K562 (cell line): ENCODE data around the gene SETD1B. TPM values are rescaled to one million over a fixed set of nuclear protein-coding genes. Genes with fewer than 3 reads are reported as not detected.
A peak's percentile ranks its signal among the peaks of the same experiment; 100 is the strongest.

Experiments used
- ATAC-seq: fragments of 200-7000 bp; cut with Tn5 transposase; 3 replicates; pipeline ENCODE4 v1.9.1; 2020; ENCODE audit warnings: moderate library complexity
- BruUV-seq: library from RNA; stranded (reverse); fragments of 400-500 nt; replicated peaks from 2 replicates; lab custom pipeline; 2021; lab: Mats Ljungman, UMichigan
- CTCF ChIA-PET: fragments of 300-600 bp; formaldehyde crosslinking; extraction: SDS; loops from one replicate; lab custom pipeline; 2021; ENCODE audit warnings: low intra/inter-chr PET ratio; lab: Yijun Ruan, JAX
- POLR2A ChIA-PET: fragments of 300-600, 350-650 bp; sonication (Branson Sonifier 250); formaldehyde crosslinking; extraction: SDS; loops from one replicate; lab custom pipeline; 2021; ENCODE audit warnings: antibody characterized with exemption, inconsistent platforms; lab: Yijun Ruan, JAX
- DNase-seq, 4 experiments: peaks; one replicate each; pipeline versions ENCODE4 v3.0.0 to v3.0.0-alpha.2; 2011 to 2018; ENCODE audit warnings: low spot score in 3 of 4, mixed read lengths in 3 of 4; ENCODE audit errors: extremely low read depth in 1 of 4
- FAIRE-seq: peaks from 2 replicates; lab custom pipeline; 2011; peaks lifted over from hg19 to GRCh38; lab: Jason Lieb, UNC
- H2AFZ ChIP-seq: 2 replicates; pipeline ENCODE4 v1.6.0; 2011; ENCODE audit warnings: low read depth, low read length, control low read depth, inconsistent platforms
- H3K27ac ChIP-seq: fragments of 200-600 bp; 3 replicates; pipeline ENCODE4 v1.8.0; 2011; ENCODE audit warnings: low read depth, mild to moderate bottlenecking, control low read depth, inconsistent platforms, low read length, moderate library complexity, mixed read lengths; ENCODE audit errors: extremely low read depth
- H3K27me3 ChIP-seq, 2 experiments: fragments of 300-600 bp in 1 of 2; 2 replicates in 1 of 2; 3 replicates in 1 of 2; pipeline versions ENCODE4 v1.6.0 to v1.8.0; 2011; ENCODE audit warnings: inconsistent platforms in 2 of 2, low read length in 2 of 2, mild to moderate bottlenecking in 1 of 2, mixed read lengths in 1 of 2, moderate library complexity in 1 of 2; ENCODE audit not compliant: control insufficient read depth in 2 of 2, insufficient read depth in 2 of 2
- H3K36me3 ChIP-seq: fragments of 300-600 bp; 3 replicates; pipeline ENCODE4 v1.8.0; 2011; ENCODE audit warnings: mild to moderate bottlenecking, low read length, inconsistent platforms; ENCODE audit not compliant: control insufficient read depth, insufficient read depth
- H3K4me1 ChIP-seq, 2 experiments: fragments of 200-600 bp in 1 of 2; replicated peaks in 1 of 2; 2 replicates in 1 of 2; 3 replicates in 1 of 2; pipeline versions ENCODE4 v1.5.1 to v1.8.0; 2011; ENCODE audit warnings: inconsistent platforms in 2 of 2, low read length in 2 of 2, mild to moderate bottlenecking in 1 of 2, mixed read lengths in 1 of 2, moderate library complexity in 1 of 2; ENCODE audit not compliant: control insufficient read depth in 2 of 2, insufficient read depth in 2 of 2
- H3K4me2 ChIP-seq: 2 replicates; pipeline ENCODE4 v1.6.1; 2011; ENCODE audit warnings: low read length, control low read depth, inconsistent platforms, mixed read lengths; ENCODE audit not compliant: insufficient read depth
- H3K4me3 ChIP-seq: fragments of 200-600 bp; sonication (generic), shearing (Covaris generic); 2 replicates; pipeline ENCODE4 v1.5.1; 2016; ENCODE audit warnings: control low read depth, inconsistent platforms
- H3K79me2 ChIP-seq: fragments of 200-600 bp; 3 replicates; pipeline ENCODE4 v1.8.0; 2011; ENCODE audit warnings: low read length, inconsistent platforms; ENCODE audit not compliant: control insufficient read depth, insufficient read depth
- H3K9ac ChIP-seq, 2 experiments: 2 replicates each; pipeline versions ENCODE4 v1.6.0 to v1.6.1; 2011; ENCODE audit warnings: low read depth in 2 of 2, low read length in 2 of 2, control low read depth in 1 of 2, inconsistent platforms in 1 of 2, mild to moderate bottlenecking in 1 of 2, mixed read lengths in 1 of 2; ENCODE audit not compliant: insufficient read depth in 1 of 2
- H3K9me1 ChIP-seq: one replicate; pipeline ENCODE4 v1.6.0; 2011; ENCODE audit warnings: inconsistent platforms, mild to moderate bottlenecking, low read length, moderate library complexity; ENCODE audit not compliant: control insufficient read depth, insufficient read depth
- H3K9me3 ChIP-seq: replicated peaks from 2 replicates; pipeline ENCODE4 v1.5.1; 2011; ENCODE audit warnings: low read depth, low read length, inconsistent platforms; ENCODE audit not compliant: control insufficient read depth, insufficient read depth
- H4K20me1 ChIP-seq: replicated peaks from 2 replicates; pipeline ENCODE4 v1.6.1; 2011; ENCODE audit warnings: low read length, inconsistent platforms, mixed read lengths; ENCODE audit not compliant: control insufficient read depth, insufficient read depth
- CBX5 ChIP-seq: IDR thresholded peaks from 2 replicates; pipeline ENCODE4 v1.6.1; 2014; ENCODE audit warnings: low read depth, borderline replicate concordance
- NBN ChIP-seq: fragments of 450-650 bp; IDR thresholded peaks from 2 replicates; pipeline ENCODE4 v1.6.1; 2016; ENCODE audit warnings: low read depth, mild to moderate bottlenecking
- NFE2 ChIP-seq: IDR thresholded peaks from 2 replicates; pipeline ENCODE4 v1.6.1; 2014; ENCODE audit warnings: antibody characterized with exemption, low read depth
- RUNX1 ChIP-seq: sonication (generic); IDR thresholded peaks from 2 replicates; pipeline ENCODE4 v1.6.1; 2016; ENCODE audit warnings: antibody characterized with exemption, low read depth
- YBX1 ChIP-seq: fragments of 450-650 bp; IDR thresholded peaks from 2 replicates; pipeline ENCODE4 v1.7.1; 2016; ENCODE audit warnings: mild to moderate bottlenecking
- ZNF695 ChIP-seq: fragments of 450-650 bp; formaldehyde crosslinking; IDR thresholded peaks from 2 replicates; pipeline ENCODE4 v1.4.0; 2020; ENCODE audit warnings: mild to moderate bottlenecking, moderate library complexity
- WGBS: fragments of 100-300 bp; shearing (Covaris generic); methylation state at CpG from one replicate; pipeline ENCODE4 v1.1.6; 2016; ENCODE audit warnings: low coverage, mixed read lengths; ENCODE audit not compliant: insufficient coverage; ENCODE audit errors: missing lambda C conversion rate; 5-methylcytosine and 5-hydroxymethylcytosine counted together
- in situ Hi-C: fragments of 300-500 bp; cut with MboI; formaldehyde crosslinking; loops from 4 replicates; pipeline ENCODE4 v1.15.0; 2018; ENCODE audit warnings: inconsistent platforms, mixed read lengths
- intact Hi-C: fragments of 100-400 bp; cut with micrococcal nuclease; formaldehyde crosslinking; loops from 2 replicates; pipeline ENCODE4 v1.14.2; 2022
- polyA plus RNA-seq, 8 experiments: library from polyadenylated mRNA; depleted of rRNA in 4 of 8; stranded (reverse) in 5 of 8; unstranded in 3 of 8; fragments of >200 nt; fragmentation: Nextera tagmentation in 2 of 8; fragmentation: Illumina TruSeq in 1 of 8; extraction: Ambion mirVana in 2 of 8; extraction: Trizol in 1 of 8; gene quantifications; 2 replicates each; pipeline versions ENCODE4 v1.2.1 to v1.2.3, GENCODE V29; 2011 to 2014; ENCODE audit warnings: inconsistent platforms in 1 of 8, missing spikeins in 1 of 8
- total RNA-seq, 7 experiments: library from RNA; depleted of rRNA in 6 of 7; stranded (reverse); fragments of >200 nt in 6 of 7; fragmentation: Illumina TruSeq in 2 of 7; extraction: Trizol in 2 of 7; gene quantifications; 2 replicates each; pipeline versions ENCODE4 v1.2.1 to v1.2.3, GENCODE V29; 2011 to 2021; ENCODE audit warnings: low replicate concordance in 1 of 7
- TF ChIP-seq, protein P1 (sequence below): sonication (generic); formaldehyde crosslinking; IDR thresholded peaks from 2 replicates; pipeline ENCODE4 v1.8.0; 2022; ENCODE audit warnings: mild to moderate bottlenecking, missing genetic modification reagents
- TF ChIP-seq, protein P2 (sequence below): sonication (generic); formaldehyde crosslinking; IDR thresholded peaks from 2 replicates; pipeline ENCODE4 v1.5.0; 2020; ENCODE audit warnings: missing genetic modification reagents

The SETD1B gene
- total and polyA plus RNA-seq, 9 of the 15 experiments (the other 6 are each of a cell fraction or from before 2014, with no cell fraction given) = 0.48 to 26.6 (median 2.3) TPM

DNA sequence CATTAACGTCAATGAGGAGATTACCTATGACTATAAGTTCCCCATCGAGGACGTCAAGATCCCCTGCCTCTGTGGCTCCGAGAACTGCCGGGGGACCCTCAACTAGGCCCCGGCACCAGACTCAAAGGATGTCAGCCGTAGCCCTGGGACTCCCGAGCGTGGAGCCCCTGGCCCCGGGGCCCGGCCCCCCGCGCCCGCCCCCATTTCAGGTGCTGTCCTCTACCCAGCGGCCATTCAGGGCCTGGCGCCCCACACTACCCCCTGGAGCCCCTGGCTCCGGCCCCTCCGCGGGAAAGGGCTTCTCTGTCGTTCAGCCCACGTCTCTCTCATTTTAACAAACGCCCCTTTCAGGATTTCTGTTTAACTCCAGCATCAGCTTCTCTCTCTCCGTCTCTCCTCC, 26.3 kb downstream of the SETD1B start:
- Histone ChIP-seq H3K27me3 (no peaks in the 10 kb centered on the region), H3K4me3 (no peak overlapping the region), H3K9me1 (no peaks in the 10 kb centered on the region), H3K4me2 (no peak overlapping the region), H3K36me3 (peaks cover 63% of the 10 kb centered on the region; the same call in 2 of the 3 replicates), H3K9me3 (no peaks in the 10 kb centered on the region), H3K79me2 (no peaks in the 10 kb centered on the region), H3K4me1 (peaks cover 0 to 24% of the 10 kb centered on the region in 2 experiments; a peak in 2 of 5 replicates), H3K27ac (no peak overlapping the region), H2AFZ (no peak overlapping the region), H3K9ac (no peak overlapping the region), H4K20me1 (no peaks in the 10 kb centered on the region)
- intact Hi-C loops (no loop called here), in situ Hi-C loops (loop anchor here (25.0 kb wide), 1 partner anchor 1557 kb away; the partner anchor contains the start of gene KMT5A)
- POLR2A ChIA-PET = interaction anchor here (0.6 kb wide), 1 partner anchor 23 kb away, joined by 4 read pairs; no protein-coding TSS in a partner anchor
- CTCF ChIA-PET = no interaction called here
- TF ChIP-seq, protein P1, sequence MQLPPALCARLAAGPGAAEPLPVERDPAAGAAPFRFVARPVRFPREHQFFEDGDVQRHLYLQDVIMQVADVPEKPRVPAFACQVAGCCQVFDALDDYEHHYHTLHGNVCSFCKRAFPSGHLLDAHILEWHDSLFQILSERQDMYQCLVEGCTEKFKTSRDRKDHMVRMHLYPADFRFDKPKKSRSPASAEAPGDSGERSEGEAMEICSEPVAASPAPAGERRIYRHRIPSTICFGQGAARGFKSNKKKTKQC (CRISPR knock-in tag) = no peak
- TF ChIP-seq CBX5 = no peak
- TF ChIP-seq NFE2 = no peak
- no peak for DNase-seq
- no peak for FAIRE-seq
- ATAC-seq = no peak
- 96% methylated on average over 9 of the region's 23 CpGs for WGBS
- no TSS peak for BruUV-seq

- POLR2A ChIA-PET = interaction anchor here (0.6 kb wide), 1 partner anchor 24 kb away, joined by 4 read pairs; no protein-coding TSS in a partner anchor
- H3K4me3 ChIP-seq = no peak overlapping the region
- FAIRE-seq = no peak
- no peaks in the 10 kb centered on the region for H3K9me1 ChIP-seq
- ATAC-seq = no peak
- peaks cover 0 to 21% of the 10 kb centered on the region in 2 experiments; a peak in 2 of 5 replicates for H3K4me1 ChIP-seq
- no peaks in the 10 kb centered on the region for H4K20me1 ChIP-seq
- TSS peak; percentile 49 for BruUV-seq
- no peak overlapping the region for H2AFZ ChIP-seq
- TF ChIP-seq YBX1 = no peak
- no peak for TF ChIP-seq NBN
- TF ChIP-seq, protein P2, sequence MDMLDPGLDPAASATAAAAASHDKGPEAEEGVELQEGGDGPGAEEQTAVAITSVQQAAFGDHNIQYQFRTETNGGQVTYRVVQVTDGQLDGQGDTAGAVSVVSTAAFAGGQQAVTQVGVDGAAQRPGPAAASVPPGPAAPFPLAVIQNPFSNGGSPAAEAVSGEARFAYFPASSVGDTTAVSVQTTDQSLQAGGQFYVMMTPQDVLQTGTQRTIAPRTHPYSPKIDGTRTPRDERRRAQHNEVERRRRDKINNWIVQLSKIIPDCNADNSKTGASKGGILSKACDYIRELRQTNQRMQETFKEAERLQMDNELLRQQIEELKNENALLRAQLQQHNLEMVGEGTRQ = no peak
- TF ChIP-seq RUNX1 = no peak
- TF ChIP-seq ZNF695 = no peak
- H3K36me3 ChIP-seq = peaks cover 61% of the 10 kb centered on the region; the same call in 2 of the 3 replicates
- WGBS = 93% methylated on average over 17 of the region's 29 CpGs
- in situ Hi-C loops = loop anchor here (25.0 kb wide), 1 partner anchor 1557 kb away; the partner anchor contains the start of gene KMT5A
- CTCF ChIA-PET = no interaction called here
- H3K79me2 ChIP-seq = no peaks in the 10 kb centered on the region
- DNase-seq = no peak
- no peak overlapping the region for H3K4me2 ChIP-seq
- no peaks in the 10 kb centered on the region for H3K27me3 ChIP-seq
- H3K9ac ChIP-seq = peak overlapping the region in 1 of 2 experiments; percentile 73; a peak in 1 of 4 replicates
- H3K27ac ChIP-seq = no peak overlapping the region
- H3K9me3 ChIP-seq = no peaks in the 10 kb centered on the region
- intact Hi-C loops = no loop called here
Measured at GRCh38 chr12:121830588-121831265, 26.9 kb downstream of the SETD1B start.
